Measurements from ENCODE around the gene RFC3.

The RFC3 gene

DNA sequence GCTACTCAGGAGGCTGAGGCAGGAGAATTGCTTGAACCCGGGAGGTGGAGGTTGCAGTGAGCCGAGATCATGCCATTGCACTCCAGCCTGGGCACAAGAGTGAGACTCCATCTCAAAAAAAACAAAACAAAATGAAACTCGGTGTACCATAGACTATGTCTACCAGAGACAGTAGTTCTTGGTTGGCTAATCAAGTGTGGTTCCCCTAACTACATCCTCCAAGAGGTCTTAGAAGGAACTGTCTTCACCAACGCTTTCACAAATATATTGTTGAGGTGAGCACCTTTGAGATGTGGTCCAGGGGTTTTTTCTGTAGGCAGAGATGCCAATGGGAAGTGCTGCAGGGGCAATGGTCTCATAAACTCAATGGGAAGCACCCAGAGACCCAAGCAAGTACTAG, 48.0 kb downstream of the RFC3 start:
- POLR2A ChIA-PET, result no interaction called here
- TF ChIP-seq, protein P1, sequence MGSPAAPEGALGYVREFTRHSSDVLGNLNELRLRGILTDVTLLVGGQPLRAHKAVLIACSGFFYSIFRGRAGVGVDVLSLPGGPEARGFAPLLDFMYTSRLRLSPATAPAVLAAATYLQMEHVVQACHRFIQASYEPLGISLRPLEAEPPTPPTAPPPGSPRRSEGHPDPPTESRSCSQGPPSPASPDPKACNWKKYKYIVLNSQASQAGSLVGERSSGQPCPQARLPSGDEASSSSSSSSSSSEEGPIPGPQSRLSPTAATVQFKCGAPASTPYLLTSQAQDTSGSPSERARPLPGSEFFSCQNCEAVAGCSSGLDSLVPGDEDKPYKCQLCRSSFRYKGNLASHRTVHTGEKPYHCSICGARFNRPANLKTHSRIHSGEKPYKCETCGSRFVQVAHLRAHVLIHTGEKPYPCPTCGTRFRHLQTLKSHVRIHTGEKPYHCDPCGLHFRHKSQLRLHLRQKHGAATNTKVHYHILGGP (tag by site-specific recombination; IDR thresholded peaks at IDR 0.05), result no peak
- TF ChIP-seq ZNF561 (tag by site-specific recombination; IDR thresholded peaks at IDR 0.05; ENCODE audit: borderline replicate concordance) (no peak), GLI2 (tag by site-specific recombination; IDR thresholded peaks at IDR 0.05; ENCODE audit: borderline replicate concordance, low read depth) (no peak), ZNF23 (tag by site-specific recombination; IDR thresholded peaks at IDR 0.05; ENCODE audit: borderline replicate concordance) (no peak), TCF7L2 (IDR thresholded peaks at IDR 0.05; ENCODE audit: borderline replicate concordance, low read depth, low read length) (no peak), ZNF221 (tag by site-specific recombination; IDR thresholded peaks at IDR 0.05; ENCODE audit: borderline replicate concordance) (no peak), FEZF1 (tag by site-specific recombination; IDR thresholded peaks at IDR 0.05) (no peak)
- TF ChIP-seq, protein P2, sequence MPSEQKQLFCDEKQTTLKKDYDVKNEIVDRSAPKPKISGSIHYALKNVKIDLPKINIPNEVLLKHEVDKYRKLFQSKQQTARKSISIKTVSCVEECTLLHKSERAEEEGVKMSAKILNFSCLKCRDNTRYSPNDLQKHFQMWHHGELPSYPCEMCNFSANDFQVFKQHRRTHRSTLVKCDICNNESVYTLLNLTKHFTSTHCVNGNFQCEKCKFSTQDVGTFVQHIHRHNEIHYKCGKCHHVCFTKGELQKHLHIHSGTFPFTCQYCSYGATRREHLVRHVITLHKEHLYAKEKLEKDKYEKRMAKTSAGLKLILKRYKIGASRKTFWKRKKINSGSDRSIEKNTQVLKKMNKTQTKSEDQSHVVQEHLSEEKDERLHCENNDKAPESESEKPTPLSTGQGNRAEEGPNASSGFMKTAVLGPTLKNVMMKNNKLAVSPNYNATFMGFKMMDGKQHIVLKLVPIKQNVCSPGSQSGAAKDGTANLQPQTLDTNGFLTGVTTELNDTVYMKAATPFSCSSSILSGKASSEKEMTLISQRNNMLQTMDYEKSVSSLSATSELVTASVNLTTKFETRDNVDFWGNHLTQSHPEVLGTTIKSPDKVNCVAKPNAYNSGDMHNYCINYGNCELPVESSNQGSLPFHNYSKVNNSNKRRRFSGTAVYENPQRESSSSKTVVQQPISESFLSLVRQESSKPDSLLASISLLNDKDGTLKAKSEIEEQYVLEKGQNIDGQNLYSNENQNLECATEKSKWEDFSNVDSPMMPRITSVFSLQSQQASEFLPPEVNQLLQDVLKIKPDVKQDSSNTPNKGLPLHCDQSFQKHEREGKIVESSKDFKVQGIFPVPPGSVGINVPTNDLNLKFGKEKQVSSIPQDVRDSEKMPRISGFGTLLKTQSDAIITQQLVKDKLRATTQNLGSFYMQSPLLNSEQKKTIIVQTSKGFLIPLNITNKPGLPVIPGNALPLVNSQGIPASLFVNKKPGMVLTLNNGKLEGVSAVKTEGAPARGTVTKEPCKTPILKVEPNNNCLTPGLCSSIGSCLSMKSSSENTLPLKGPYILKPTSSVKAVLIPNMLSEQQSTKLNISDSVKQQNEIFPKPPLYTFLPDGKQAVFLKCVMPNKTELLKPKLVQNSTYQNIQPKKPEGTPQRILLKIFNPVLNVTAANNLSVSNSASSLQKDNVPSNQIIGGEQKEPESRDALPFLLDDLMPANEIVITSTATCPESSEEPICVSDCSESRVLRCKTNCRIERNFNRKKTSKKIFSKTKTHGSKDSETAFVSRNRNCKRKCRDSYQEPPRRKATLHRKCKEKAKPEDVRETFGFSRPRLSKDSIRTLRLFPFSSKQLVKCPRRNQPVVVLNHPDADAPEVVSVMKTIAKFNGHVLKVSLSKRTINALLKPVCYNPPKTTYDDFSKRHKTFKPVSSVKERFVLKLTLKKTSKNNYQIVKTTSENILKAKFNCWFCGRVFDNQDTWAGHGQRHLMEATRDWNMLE (tag by site-specific recombination; conservative IDR thresholded peaks at IDR 0.05; ENCODE audit: low read depth), result no peak
- no peak overlapping the region for H3K27ac ChIP-seq (ENCODE audit: extremely low read depth, low read depth, low read length)
- peaks cover 0 to 3% of the 10 kb centered on the region in 2 experiments; a peak in 1 of 3 replicates for H3K36me3 ChIP-seq (ENCODE audit: control insufficient read depth in 2 of 2, insufficient read depth in 1 of 2, low read length in 2 of 2)
- no peaks in the 10 kb centered on the region; the same call in 1 of the 2 replicates for H3K4me1 ChIP-seq (ENCODE audit: control insufficient read depth, insufficient read depth, low read length)
- H3K4me3 ChIP-seq (ENCODE audit: low read depth, low read length), result no peak overlapping the region
- CTCF ChIA-PET, result no interaction called here
- no peaks in the 10 kb centered on the region for H3K9me3 ChIP-seq (ENCODE audit: control insufficient read depth, insufficient read depth, low read depth, low read length)

DNA sequence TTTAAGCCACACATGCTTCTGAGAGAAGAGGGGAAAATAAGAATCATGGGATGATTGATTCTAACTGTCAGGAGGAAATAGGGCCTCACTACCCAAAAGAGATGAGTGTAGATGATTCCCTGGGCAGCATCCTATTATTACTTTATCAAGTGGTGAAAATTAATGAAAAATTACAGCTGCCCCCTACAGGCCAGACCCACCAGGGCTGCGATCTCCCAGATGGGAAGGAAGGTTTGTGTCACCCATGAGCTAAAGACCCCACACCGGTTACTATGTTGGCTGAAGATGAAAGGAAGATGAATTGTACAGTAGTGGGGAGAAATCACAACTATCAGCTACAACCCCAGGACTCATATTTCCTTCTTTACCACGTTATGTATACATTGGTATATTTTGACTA, 49.5 kb downstream of the RFC3 start:
- Histone ChIP-seq H3K4me3 (ENCODE audit: low read depth, low read length) (no peak overlapping the region), H3K27ac (ENCODE audit: extremely low read depth, low read depth, low read length) (no peak overlapping the region), H3K9me3 (ENCODE audit: control insufficient read depth, insufficient read depth, low read depth, low read length) (no peaks in the 10 kb centered on the region), H3K4me1 (ENCODE audit: control insufficient read depth, insufficient read depth, low read length) (no peaks in the 10 kb centered on the region; the same call in 1 of the 2 replicates), H3K36me3 (ENCODE audit: control insufficient read depth in 2 of 2, insufficient read depth in 1 of 2, low read length in 2 of 2) (peaks cover 0 to 3% of the 10 kb centered on the region in 2 experiments; a peak in 1 of 3 replicates)
- ChIA-PET POLR2A (no interaction called here), CTCF (no interaction called here)
- TF ChIP-seq, protein P3, sequence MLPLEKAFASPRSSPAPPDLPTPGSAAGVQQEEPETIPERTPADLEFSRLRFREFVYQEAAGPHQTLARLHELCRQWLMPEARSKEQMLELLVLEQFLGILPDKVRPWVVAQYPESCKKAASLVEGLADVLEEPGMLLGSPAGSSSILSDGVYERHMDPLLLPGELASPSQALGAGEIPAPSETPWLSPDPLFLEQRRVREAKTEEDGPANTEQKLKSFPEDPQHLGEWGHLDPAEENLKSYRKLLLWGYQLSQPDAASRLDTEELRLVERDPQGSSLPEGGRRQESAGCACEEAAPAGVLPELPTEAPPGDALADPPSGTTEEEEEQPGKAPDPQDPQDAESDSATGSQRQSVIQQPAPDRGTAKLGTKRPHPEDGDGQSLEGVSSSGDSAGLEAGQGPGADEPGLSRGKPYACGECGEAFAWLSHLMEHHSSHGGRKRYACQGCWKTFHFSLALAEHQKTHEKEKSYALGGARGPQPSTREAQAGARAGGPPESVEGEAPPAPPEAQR (tag by site-specific recombination; IDR thresholded peaks at IDR 0.05), result no peak
- TF ChIP-seq ZNF404 (tag by site-specific recombination; IDR thresholded peaks at IDR 0.05) (no peak), ZNF140 (tag by site-specific recombination; IDR thresholded peaks at IDR 0.05) (no peak)
- TF ChIP-seq, protein P4, sequence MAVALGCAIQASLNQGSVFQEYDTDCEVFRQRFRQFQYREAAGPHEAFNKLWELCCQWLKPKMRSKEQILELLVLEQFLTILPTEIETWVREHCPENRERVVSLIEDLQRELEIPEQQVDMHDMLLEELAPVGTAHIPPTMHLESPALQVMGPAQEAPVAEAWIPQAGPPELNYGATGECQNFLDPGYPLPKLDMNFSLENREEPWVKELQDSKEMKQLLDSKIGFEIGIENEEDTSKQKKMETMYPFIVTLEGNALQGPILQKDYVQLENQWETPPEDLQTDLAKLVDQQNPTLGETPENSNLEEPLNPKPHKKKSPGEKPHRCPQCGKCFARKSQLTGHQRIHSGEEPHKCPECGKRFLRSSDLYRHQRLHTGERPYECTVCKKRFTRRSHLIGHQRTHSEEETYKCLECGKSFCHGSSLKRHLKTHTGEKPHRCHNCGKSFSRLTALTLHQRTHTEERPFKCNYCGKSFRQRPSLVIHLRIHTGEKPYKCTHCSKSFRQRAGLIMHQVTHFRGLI (tag by site-specific recombination; IDR thresholded peaks at IDR 0.05), result no peak

Data from HEK293 (cell line).